Epithelial cell of esophagus (primary cell): ENCODE measurements around the gene GGA1.

Experiments used
- DNase-seq: peaks from one replicate; pipeline ENCODE4 v3.0.0; 2010; ENCODE audit warnings: low read depth
- H3K4me3 ChIP-seq: 2 replicates; pipeline ENCODE4 v1.5.1; 2011; ENCODE audit warnings: mild to moderate bottlenecking, low read length, control low read depth
- TF ChIP-seq, protein P1 (sequence below): IDR thresholded peaks from 2 replicates; pipeline ENCODE4 v1.5.1; 2011; ENCODE audit warnings: low read depth, mild to moderate bottlenecking, low read length, control low read depth, inconsistent platforms; ENCODE audit not compliant: insufficient read depth; ENCODE audit errors: missing control alignments

The GGA1 gene

GRCh38 chr22:37665487-37665886, 56.9 kb downstream of the GGA1 start:
- no peak overlapping the region for H3K4me3 ChIP-seq
- TF ChIP-seq, protein P1, sequence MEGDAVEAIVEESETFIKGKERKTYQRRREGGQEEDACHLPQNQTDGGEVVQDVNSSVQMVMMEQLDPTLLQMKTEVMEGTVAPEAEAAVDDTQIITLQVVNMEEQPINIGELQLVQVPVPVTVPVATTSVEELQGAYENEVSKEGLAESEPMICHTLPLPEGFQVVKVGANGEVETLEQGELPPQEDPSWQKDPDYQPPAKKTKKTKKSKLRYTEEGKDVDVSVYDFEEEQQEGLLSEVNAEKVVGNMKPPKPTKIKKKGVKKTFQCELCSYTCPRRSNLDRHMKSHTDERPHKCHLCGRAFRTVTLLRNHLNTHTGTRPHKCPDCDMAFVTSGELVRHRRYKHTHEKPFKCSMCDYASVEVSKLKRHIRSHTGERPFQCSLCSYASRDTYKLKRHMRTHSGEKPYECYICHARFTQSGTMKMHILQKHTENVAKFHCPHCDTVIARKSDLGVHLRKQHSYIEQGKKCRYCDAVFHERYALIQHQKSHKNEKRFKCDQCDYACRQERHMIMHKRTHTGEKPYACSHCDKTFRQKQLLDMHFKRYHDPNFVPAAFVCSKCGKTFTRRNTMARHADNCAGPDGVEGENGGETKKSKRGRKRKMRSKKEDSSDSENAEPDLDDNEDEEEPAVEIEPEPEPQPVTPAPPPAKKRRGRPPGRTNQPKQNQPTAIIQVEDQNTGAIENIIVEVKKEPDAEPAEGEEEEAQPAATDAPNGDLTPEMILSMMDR, result no peak
- DNase-seq, result no peak

DNA sequence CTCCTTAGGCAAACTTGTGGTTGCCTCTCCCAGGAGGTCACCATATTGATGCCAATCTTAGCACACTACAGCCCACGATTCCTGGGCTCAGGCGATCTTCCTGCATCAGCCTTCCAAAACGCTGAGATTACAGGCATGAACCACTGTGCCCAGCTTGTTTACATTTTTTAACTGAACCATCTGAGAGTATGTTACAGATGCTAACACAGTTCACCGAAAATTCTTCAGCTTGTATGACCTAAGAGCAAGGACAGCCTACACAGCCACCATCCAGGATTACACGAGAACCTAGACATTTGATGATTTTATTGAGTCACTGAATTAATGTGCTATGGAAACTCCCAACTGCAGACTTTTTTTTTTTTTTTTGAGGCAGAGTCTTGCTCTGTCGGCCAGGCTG, 61.0 kb downstream of the GGA1 start:
- TF ChIP-seq, protein P1, result no peak
- no peak overlapping the region for H3K4me3 ChIP-seq
- no peak for DNase-seq

GRCh38 chr22:37672206-37672919, 63.7 kb downstream of the GGA1 start:
- no peak overlapping the region for H3K4me3 ChIP-seq
- no peak for DNase-seq
- TF ChIP-seq, protein P1, result no peak

DNA sequence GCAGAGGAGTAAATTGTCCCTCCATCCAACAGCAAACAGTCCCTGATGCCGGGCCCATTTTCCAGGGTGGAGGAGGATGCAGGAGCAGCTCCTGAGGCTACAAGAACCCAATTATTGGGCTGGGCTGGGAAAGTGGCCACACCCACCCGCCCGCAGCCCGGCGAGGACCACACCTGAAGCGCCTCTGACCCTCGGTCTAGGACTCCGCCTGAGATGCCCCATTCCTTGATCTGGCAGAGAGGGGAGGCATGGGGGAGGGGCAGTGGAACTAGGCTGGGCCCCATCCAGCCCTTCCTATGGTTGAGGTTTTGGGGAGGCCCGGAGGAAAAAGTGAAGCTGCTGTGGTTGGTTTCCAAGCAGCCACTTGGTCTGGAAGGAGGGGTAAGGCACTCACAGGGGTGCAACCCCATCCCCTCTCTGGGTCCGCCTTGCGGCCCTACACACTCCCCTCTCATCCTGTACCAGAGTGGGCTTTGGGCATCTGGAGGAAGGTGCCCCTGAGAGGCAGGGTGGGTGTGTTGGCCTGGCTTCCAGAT, 64.4 kb downstream of the GGA1 start:
- H3K4me3 ChIP-seq, result no peak overlapping the region
- no peak for DNase-seq
- TF ChIP-seq, protein P1, result no peak

DNA sequence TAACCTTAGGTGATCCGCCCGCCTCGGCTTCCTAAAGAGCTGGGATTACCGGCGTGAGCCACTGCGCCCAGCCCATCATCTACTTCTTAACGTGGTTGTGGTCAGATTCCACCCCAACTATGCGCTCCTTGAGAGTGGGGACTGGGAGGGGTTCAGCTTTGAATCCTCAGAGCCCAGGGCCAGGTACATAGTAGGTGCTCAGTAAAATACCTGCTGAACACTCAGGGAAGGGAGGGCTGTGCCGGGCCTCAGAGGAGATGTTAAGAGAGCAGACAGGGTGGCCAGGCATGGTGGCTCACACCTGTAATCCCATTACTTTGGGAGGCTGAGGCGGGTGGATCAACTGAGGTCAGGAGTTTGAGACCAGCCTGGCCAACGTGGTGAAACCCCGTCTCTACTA, 65.6 kb downstream of the GGA1 start:
- H3K4me3 ChIP-seq, result no peak overlapping the region
- TF ChIP-seq, protein P1, result no peak
- no peak for DNase-seq

DNA sequence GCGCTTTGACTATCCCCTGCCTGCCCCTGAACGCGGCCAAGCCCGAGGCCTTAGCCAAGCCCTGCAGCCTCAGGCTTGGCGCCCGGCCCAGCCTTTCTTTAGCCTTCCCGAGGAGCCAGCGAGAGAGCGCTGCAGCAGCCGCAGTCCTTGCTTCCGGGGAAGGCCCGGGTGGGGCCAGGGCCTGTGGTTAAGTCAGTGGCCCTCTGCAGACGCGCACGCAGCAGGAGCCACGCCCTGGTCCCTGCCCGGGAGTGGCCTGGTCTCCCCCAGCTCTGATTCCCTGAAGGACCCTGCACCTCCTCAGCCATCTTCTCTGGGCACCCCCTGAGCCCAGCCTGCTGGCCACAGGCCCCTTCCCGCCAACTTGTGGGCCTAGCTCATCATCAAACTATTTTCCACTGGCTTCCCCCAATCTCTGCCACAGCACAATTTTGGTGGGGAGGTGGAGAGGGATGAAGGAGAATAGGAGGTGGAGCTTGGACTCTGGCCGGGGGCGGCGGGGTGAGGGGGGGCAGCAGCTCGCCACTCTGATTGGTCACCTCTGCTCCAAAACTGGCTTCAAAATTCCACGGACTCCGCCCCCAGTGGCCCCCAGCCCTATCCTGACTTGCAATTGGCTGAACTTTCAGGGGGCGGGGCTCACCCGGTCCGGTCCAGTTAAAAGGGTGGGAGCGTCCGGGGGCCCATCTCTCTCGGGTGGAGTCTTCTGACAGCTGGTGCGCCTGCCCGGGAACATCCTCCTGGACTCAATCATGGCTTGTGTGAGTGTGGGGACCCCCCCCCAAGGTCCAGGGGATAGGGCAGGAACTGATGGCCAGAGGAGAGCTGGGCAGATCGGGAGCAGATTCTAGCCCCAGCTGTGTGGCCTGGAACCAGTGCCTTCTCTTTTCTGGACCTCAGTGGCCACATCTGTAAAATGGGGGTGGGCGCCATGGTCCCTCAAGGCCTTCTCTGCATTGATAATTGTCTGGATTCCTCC, 66.6 kb downstream of the GGA1 start, which contains the start of gene LGALS1:
TSS of gene LGALS1 (plus strand) at position 686 of the 979 bp plus-strand sequence. CDS start at position 753, 67 bp downstream.
- DNase-seq, result peak; percentile 92

More for the DNA sequence above, 66.6 kb downstream of the GGA1 start, which contains the start of gene LGALS1:
- peak within 1 kb of the TSS; percentile 46 for H3K4me3 ChIP-seq
- TF ChIP-seq, protein P1, result no peak
